Tibial nerve (tissue), 4 donors: ENCODE results near the gene BMP7. TPM values are rescaled to one million over a fixed set of nuclear protein-coding genes. Genes with fewer than 3 reads are reported as not detected.
"Not testable (repeated sequence)": the region's sequence is repeated elsewhere in the genome, so short reads cannot be mapped to it uniquely, and the experiment has no call there.

Source experiments
- DNase-seq, 2 donors: peaks; one replicate each; pipeline ENCODE4 v3.0.0-alpha.2; 2019; ENCODE audit warnings: low spot score in 2 of 2
- H3K27ac ChIP-seq, 4 donors: fragments of 200-600 bp; sonication (generic) in 3 of 4; one replicate each; pipeline ENCODE4 v1.5.1; 2017 to 2019; ENCODE audit warnings: mild to moderate bottlenecking in 1 of 4
- H3K27me3 ChIP-seq, 2 donors: fragments of 200-600 bp; sonication (generic) in 1 of 2; one replicate each; pipeline versions ENCODE4 v1.5.1 to v1.6.0; 2017 to 2019
- H3K36me3 ChIP-seq, 3 donors: fragments of 200-600 bp; sonication (generic); one replicate each; pipeline ENCODE4 v1.5.1; 2018 to 2019
- H3K4me1 ChIP-seq, 4 donors: fragments of 200-600 bp; sonication (generic) in 3 of 4; one replicate each; pipeline ENCODE4 v1.5.1; 2017 to 2019
- H3K4me3 ChIP-seq, 4 donors: fragments of 200-600 bp; sonication (generic) in 3 of 4; one replicate each; pipeline ENCODE4 v1.5.1; 2017 to 2019; ENCODE audit warnings: mild to moderate bottlenecking in 1 of 4, moderate library complexity in 1 of 4
- H3K9me3 ChIP-seq, 4 donors: fragments of 200-600 bp; sonication (generic) in 3 of 4; one replicate each; pipeline ENCODE4 v1.5.1; 2017 to 2019
- EP300 ChIP-seq, 2 donors: sonication (generic); formaldehyde crosslinking; IDR thresholded peaks; one replicate each; pipeline ENCODE4 v1.6.1; 2017; ENCODE audit warnings: antibody characterized with exemption in 2 of 2, mild to moderate bottlenecking in 1 of 2
- POLR2A ChIP-seq, 2 donors: fragments of 450-650 bp; IDR thresholded peaks; one replicate each; pipeline ENCODE4 v1.6.1; 2017; ENCODE audit warnings: antibody characterized with exemption in 2 of 2, mild to moderate bottlenecking in 2 of 2, moderate library complexity in 2 of 2
- WGBS, 2 donors: methylation state at CpG; one replicate each; pipeline ENCODE4 v1.1.5; 2018; 5-methylcytosine and 5-hydroxymethylcytosine counted together
- total RNA-seq, 4 donors: library from RNA; depleted of rRNA; stranded (reverse); fragments of >200 nt; gene quantifications; one replicate each; pipeline ENCODE4 v1.1.0, GENCODE V29; 2016
- TF ChIP-seq, protein P1 (sequence below), 5 experiments: fragments of 200-600 bp in 3 of 5; fragments of 450-650 bp in 2 of 5; sonication (generic) in 3 of 5; IDR thresholded peaks; one replicate each; pipeline ENCODE4 v1.5.1; 2016 to 2019; ENCODE audit warnings: antibody characterized with exemption in 5 of 5, mild to moderate bottlenecking in 3 of 5, moderate library complexity in 2 of 5

Gene BMP7
- total RNA-seq, 4 donors from 2014 or later, result 11.7 to 14.2 (median 13.4) TPM

DNA sequence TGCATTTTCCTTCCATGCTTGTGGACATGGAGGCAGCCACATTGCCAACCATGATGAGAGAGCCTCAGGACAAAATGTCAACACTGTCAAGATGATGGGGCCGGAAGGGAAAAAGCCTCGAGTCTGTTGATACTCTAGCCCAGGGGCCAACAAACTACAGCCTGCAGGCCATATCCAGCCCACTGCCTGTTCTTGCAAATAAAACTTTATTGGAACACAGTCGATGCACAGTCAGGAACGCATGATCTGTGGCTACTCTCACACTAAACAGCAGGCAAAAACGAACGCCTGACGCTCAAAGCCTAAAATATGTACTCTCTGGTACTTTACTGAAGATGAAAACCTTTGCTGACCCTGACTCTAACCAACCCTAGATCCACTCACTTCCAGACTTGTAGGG is 72.3 kb downstream of the BMP7 start:
- Histone ChIP-seq H3K27ac (no peak overlapping the region), H3K9me3 (no peaks in the 10 kb centered on the region), H3K36me3 (peaks cover 0 to 6% (median 0%) of the 10 kb centered on the region in 3 donors), H3K4me1 (peaks cover 0 to 11% (median 0%) of the 10 kb centered on the region in 4 donors), H3K27me3 (no peaks in the 10 kb centered on the region), H3K4me3 (no peak overlapping the region)
- no peak for DNase-seq
- no peak for TF ChIP-seq POLR2A (IDR thresholded peaks at IDR 0.05)
- no peak for TF ChIP-seq EP300 (IDR thresholded peaks at IDR 0.05)
- TF ChIP-seq, protein P1, sequence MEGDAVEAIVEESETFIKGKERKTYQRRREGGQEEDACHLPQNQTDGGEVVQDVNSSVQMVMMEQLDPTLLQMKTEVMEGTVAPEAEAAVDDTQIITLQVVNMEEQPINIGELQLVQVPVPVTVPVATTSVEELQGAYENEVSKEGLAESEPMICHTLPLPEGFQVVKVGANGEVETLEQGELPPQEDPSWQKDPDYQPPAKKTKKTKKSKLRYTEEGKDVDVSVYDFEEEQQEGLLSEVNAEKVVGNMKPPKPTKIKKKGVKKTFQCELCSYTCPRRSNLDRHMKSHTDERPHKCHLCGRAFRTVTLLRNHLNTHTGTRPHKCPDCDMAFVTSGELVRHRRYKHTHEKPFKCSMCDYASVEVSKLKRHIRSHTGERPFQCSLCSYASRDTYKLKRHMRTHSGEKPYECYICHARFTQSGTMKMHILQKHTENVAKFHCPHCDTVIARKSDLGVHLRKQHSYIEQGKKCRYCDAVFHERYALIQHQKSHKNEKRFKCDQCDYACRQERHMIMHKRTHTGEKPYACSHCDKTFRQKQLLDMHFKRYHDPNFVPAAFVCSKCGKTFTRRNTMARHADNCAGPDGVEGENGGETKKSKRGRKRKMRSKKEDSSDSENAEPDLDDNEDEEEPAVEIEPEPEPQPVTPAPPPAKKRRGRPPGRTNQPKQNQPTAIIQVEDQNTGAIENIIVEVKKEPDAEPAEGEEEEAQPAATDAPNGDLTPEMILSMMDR (IDR thresholded peaks at IDR 0.05), result no peak
- WGBS, 2 donors, result 87 to 96% methylated on average over 7 of the region's 7 CpGs

DNA sequence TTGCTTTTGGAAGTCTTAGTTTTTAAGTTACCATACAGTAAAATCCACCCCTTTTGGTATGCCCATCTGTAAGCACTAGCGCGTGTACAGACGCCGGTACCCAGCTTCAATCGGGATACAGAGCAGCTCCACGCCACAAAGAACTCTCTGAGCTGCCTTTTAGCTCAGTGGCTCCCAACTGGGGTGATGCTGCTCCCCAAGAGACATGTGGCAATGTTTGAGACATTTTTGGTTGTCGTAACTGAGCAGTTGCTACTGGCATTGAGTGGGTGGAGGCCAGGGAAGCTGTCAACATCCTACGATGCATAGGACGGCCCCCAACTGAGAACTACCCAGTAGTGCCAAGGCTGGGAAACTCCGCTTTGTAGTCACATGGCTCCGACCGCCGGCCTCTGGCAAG is 73.3 kb downstream of the BMP7 start:
- no peak for DNase-seq
- WGBS, 2 donors, result 79 to 90% methylated on average over 11 to 13 of the region's 13 CpGs
- Histone ChIP-seq H3K4me3 (no peak overlapping the region), H3K36me3 (peaks cover 0 to 6% (median 0%) of the 10 kb centered on the region in 3 donors), H3K27me3 (no peaks in the 10 kb centered on the region), H3K27ac (peak overlapping the region in 1 of 4 donors; percentile 7), H3K9me3 (no peaks in the 10 kb centered on the region), H3K4me1 (peaks cover 0 to 4% (median 0%) of the 10 kb centered on the region in 4 donors)
- TF ChIP-seq POLR2A (IDR thresholded peaks at IDR 0.05) (no peak), EP300 (IDR thresholded peaks at IDR 0.05) (no peak)
- TF ChIP-seq, protein P1 (IDR thresholded peaks at IDR 0.05), result no peak

DNA sequence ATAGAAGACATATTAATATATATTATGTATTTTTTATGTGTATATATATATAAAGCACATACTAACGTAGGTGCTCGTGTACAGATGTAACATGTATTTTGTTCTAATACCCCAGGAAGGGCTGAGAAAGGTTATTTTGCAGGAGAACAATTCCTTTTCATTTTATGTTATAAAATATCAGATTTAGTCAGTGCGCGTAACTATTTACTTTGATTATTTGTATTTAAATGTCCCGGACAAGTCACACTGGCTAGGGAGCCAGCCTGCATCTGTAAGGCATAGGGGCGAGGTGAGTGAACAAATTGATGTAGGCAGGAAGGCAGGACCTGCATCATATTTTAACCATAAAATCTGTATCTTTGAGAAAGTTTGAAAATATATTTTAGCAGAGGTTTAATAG is 74.1 kb downstream of the BMP7 start:
- peaks cover 0 to 6% (median 0%) of the 10 kb centered on the region in 3 donors for H3K36me3 ChIP-seq
- no peak overlapping the region for H3K27ac ChIP-seq
- DNase-seq, result no peak
- WGBS, 2 donors, result 89 to 93% methylated on average over 6 of the region's 6 CpGs
- no peaks in the 10 kb centered on the region for H3K27me3 ChIP-seq
- H3K9me3 ChIP-seq, result no peaks in the 10 kb centered on the region
- TF ChIP-seq POLR2A (IDR thresholded peaks at IDR 0.05) (no peak), EP300 (IDR thresholded peaks at IDR 0.05) (no peak)
- TF ChIP-seq, protein P1 (IDR thresholded peaks at IDR 0.05), result no peak
- no peaks in the 10 kb centered on the region for H3K4me1 ChIP-seq
- no peak overlapping the region for H3K4me3 ChIP-seq

DNA sequence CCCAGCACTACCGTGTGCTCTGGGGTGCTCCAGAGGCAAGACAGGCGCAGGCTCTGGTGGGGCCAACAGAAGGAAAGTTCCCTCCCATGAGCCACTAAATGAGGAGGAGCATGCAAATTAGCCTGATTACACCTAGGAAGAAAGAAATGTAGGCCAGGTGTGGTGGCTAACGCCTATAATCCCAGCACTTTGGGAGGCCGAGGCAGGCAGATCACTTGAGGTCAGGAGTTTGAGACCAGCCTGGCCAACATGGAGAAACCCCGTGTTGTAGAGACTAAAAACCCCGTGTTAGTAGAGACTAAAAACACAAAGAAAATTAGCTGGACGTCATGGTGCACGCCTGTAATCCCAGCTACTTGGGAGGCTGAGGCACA is 75.2 kb downstream of the BMP7 start:
- not testable (repeated sequence) for DNase-seq, H3K4me3 ChIP-seq, H3K27ac ChIP-seq, H3K4me1 ChIP-seq, H3K9me3 ChIP-seq, H3K36me3 ChIP-seq, H3K27me3 ChIP-seq
- WGBS, 2 donors, result 88 to 91% methylated on average over 8 of the region's 8 CpGs

DNA sequence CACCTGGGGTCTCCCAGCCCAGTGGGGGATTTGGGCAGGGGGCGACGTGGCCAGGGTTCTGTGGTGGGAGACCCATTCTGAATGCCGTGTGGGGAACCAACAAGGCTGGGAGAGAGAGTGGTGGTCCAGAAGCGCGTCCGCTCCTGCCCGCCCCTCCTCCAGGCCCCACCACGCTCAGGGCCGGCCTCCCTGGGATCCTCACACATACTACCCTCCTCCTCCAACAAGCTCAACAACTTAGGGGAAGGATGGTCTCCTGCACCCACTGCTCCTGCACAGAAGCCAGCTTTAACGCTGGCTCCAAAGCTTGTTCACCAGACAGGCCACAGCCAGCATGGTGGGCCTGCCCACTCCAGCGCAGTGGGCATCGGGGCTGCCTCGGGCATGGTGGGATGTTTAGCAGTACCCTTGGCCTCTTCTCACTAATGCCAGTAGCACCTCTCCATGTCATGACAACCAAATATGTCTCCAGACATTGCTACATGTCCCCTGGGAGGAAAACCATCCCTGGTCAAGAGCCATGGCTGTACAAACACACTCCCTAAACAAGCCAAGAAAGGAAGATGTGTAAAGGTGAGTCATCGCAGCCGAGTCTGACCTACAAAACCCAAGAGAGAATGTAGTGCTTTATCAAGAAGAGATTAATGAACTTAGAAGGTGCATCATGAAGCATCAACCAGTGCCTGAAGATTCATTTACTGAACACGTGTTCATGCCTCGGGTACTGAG is 75.7 kb downstream of the BMP7 start:
- TF ChIP-seq EP300 (IDR thresholded peaks at IDR 0.05) (no peak), POLR2A (IDR thresholded peaks at IDR 0.05) (no peak)
- TF ChIP-seq, protein P1 (IDR thresholded peaks at IDR 0.05), result no peak

More for the DNA sequence above, 75.7 kb downstream of the BMP7 start:
- H3K9me3 ChIP-seq, result no peaks in the 10 kb centered on the region
- peaks cover 0 to 6% (median 0%) of the 10 kb centered on the region in 3 donors for H3K36me3 ChIP-seq
- no peak overlapping the region for H3K4me3 ChIP-seq
- no peak overlapping the region for H3K27ac ChIP-seq
- DNase-seq, result no peak
- 92 to 96% methylated on average over 17 of the region's 17 CpGs for WGBS, 2 donors
- H3K27me3 ChIP-seq, result no peaks in the 10 kb centered on the region
- no peaks in the 10 kb centered on the region for H3K4me1 ChIP-seq
